Vagina (tissue), 2 donors: Measurements from ENCODE around the gene SCAND1. TPM values are rescaled to one million over a fixed set of nuclear protein-coding genes. Genes with fewer than 3 reads are reported as not detected.
"Not testable (repeated sequence)": the region's sequence is repeated elsewhere in the genome, so short reads cannot be mapped to it uniquely, and the experiment has no call there.

Experiments used
- DNase-seq, 2 donors: peaks; one replicate each; pipeline ENCODE4 v3.0.0-alpha.2; 2017; ENCODE audit errors: extremely low spot score in 2 of 2
- H3K27ac ChIP-seq: fragments of 200-600 bp; sonication (generic); one replicate; pipeline ENCODE4 v1.5.1; 2019
- H3K27me3 ChIP-seq: fragments of 200-600 bp; sonication (generic); one replicate; pipeline ENCODE4 v1.5.1; 2019
- H3K36me3 ChIP-seq, 2 donors: fragments of 200-600 bp; sonication (generic); one replicate each; pipeline ENCODE4 v1.5.1; 2017 to 2019
- H3K4me1 ChIP-seq: fragments of 200-600 bp; sonication (generic); one replicate; pipeline ENCODE4 v1.5.1; 2019
- H3K4me3 ChIP-seq, 2 donors: fragments of 200-600 bp; sonication (generic); 1 replicate in 1 of 2; 2 replicates in 1 of 2; pipeline ENCODE4 v1.5.1; 2016 to 2019
- H3K9me3 ChIP-seq: fragments of 200-600 bp; sonication (generic); one replicate; pipeline ENCODE4 v1.5.1; 2019
- POLR2A ChIP-seq, 2 donors: fragments of 450-650 bp; IDR thresholded peaks; one replicate each; pipeline ENCODE4 v1.6.1; 2017; ENCODE audit warnings: antibody characterized with exemption in 2 of 2, mild to moderate bottlenecking in 2 of 2, moderate library complexity in 2 of 2
- POLR2AphosphoS5 ChIP-seq, 2 donors: sonication (generic); formaldehyde crosslinking; IDR thresholded peaks; one replicate each; pipeline ENCODE4 v1.9.0; 2017; ENCODE audit warnings: antibody characterized with exemption in 2 of 2, mild to moderate bottlenecking in 2 of 2, low read depth in 1 of 2; ENCODE audit not compliant: insufficient read depth in 1 of 2
- intact Hi-C: fragments of 100-400 bp; cut with DNase I; formaldehyde crosslinking; loops from one replicate; pipeline ENCODE4 v1.15.1; 2023
- total RNA-seq: library from RNA; depleted of rRNA; stranded (reverse); fragments of >200 nt; gene quantifications from one replicate; pipeline ENCODE4 v1.2.3, GENCODE V29; 2016
- TF ChIP-seq, protein P1 (sequence below), 3 experiments: fragments of 450-650 bp in 2 of 3; fragments of 200-600 bp in 1 of 3; sonication (generic) in 1 of 3; IDR thresholded peaks; one replicate each; pipeline ENCODE4 v1.5.1; 2017 to 2019; ENCODE audit warnings: antibody characterized with exemption in 3 of 3, mild to moderate bottlenecking in 2 of 3, moderate library complexity in 2 of 3

Gene SCAND1
- total RNA-seq = 102 TPM

DNA sequence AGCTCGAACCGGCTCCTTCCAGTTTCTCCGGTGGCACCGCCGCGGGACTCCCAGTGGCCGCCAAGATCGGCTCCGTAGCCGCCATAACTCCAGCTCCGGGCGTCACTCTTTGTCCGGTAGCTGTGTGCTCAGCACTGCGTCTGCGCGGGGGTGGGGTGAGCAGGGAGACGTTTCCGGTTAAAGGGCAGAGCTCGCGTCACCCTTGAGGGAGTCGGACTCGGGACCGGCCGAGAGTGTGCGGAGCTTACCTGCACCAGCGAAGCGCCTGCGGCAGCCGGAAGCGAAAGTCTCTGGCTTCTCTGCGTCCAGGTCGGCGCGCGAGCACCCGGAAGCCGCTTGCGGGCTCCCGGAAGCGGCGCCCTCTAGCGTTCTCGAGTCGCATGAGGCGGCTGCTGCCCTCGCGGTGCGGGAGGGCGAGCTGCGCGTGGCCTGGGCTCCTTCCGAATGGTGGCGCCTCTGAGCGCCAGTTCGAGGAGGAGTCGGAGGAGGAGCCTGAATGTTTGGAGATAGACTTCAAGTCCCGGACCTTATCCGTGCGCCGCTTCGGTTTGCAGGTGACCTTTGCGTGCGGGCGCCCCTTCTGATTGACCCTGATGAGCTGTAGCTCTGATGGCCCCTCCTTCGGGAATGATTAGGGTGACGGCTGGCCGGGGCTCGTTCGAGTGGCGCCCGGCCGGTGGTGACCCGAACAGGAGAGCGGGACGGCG lies at the start of gene SCAND1:
SCAND1 (minus strand) TSS at position 303 of the 707 bp plus-strand sequence; CDS start at position 85, 218 bp downstream.
- Histone ChIP-seq H3K27me3 (no peaks in the 10 kb centered on the region), H3K4me3 (peak within 1 kb of the TSS; percentile 79 to 86), H3K27ac (peak within 1 kb of the TSS; percentile 88), H3K9me3 (no peaks in the 10 kb centered on the region), H3K36me3 (no peaks in the 10 kb centered on the region), H3K4me1 (peaks cover 31% of the 10 kb centered on the region)
- TF ChIP-seq POLR2A (IDR thresholded peaks at IDR 0.05) (peak in 1 of 2 donors; percentile 70), POLR2AphosphoS5 (IDR thresholded peaks at IDR 0.05; ENCODE audit: insufficient read depth in 1 of 2, low read depth in 1 of 2) (peak; percentile 94 to 95)
- TF ChIP-seq, protein P1, sequence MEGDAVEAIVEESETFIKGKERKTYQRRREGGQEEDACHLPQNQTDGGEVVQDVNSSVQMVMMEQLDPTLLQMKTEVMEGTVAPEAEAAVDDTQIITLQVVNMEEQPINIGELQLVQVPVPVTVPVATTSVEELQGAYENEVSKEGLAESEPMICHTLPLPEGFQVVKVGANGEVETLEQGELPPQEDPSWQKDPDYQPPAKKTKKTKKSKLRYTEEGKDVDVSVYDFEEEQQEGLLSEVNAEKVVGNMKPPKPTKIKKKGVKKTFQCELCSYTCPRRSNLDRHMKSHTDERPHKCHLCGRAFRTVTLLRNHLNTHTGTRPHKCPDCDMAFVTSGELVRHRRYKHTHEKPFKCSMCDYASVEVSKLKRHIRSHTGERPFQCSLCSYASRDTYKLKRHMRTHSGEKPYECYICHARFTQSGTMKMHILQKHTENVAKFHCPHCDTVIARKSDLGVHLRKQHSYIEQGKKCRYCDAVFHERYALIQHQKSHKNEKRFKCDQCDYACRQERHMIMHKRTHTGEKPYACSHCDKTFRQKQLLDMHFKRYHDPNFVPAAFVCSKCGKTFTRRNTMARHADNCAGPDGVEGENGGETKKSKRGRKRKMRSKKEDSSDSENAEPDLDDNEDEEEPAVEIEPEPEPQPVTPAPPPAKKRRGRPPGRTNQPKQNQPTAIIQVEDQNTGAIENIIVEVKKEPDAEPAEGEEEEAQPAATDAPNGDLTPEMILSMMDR (IDR thresholded peaks at IDR 0.05) = peak; percentile 85 to 98 (median 92)
- intact Hi-C loops = no loop called here
- peak in 1 of 2 donors; percentile 98 for DNase-seq

DNA sequence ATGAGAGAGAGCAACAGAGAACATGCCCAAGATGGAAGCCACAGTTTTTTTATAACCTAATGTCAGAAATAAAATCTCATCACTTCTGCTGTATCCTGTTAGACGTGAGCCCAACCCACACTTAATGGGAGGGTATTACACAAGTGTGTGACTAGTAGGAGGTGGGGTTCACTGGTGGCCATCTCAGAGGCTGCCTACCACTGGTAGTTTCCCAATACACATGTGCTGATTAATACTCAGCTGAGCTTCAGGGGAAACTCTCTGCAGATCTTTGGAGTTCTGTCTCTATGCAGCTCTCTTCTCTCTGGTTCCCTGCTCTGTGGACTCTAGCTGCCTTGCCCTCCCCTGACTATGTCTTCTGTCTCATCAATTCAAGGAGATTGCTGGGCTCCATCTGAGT lies 49.7 kb upstream of the SCAND1 start:
- Histone ChIP-seq H3K9me3 (no peaks in the 10 kb centered on the region), H3K4me3 (no peak overlapping the region), H3K36me3 (no peaks in the 10 kb centered on the region), H3K4me1 (no peaks in the 10 kb centered on the region), H3K27me3 (no peaks in the 10 kb centered on the region), H3K27ac (no peak overlapping the region)
- DNase-seq = no peak
- intact Hi-C loops = no loop called here
- TF ChIP-seq, protein P1 (IDR thresholded peaks at IDR 0.05) = no peak
- TF ChIP-seq POLR2AphosphoS5 (IDR thresholded peaks at IDR 0.05; ENCODE audit: insufficient read depth in 1 of 2, low read depth in 1 of 2) (no peak), POLR2A (IDR thresholded peaks at IDR 0.05) (no peak)

DNA sequence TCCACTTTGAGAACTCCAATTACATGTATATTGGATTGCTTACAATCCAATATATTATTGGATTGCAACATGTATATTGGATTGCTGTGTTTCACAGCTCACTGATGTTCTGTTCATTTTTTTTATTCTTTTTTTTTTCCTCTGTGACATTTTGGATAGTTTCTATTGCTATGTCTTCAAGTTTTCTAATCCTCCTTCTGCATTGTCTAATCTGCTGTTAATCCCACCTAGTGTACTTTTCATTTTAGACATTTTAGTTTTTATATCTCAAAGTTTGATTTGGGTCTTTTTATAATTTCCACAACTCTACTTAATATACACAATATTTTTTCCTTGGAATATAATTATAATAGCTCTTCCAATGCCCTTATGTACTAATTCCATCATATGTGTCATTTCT lies 48.6 kb upstream of the SCAND1 start:
- intact Hi-C loops = no loop called here
- H3K27me3 ChIP-seq = no peaks in the 10 kb centered on the region
- no peak for DNase-seq
- H3K9me3 ChIP-seq = no peaks in the 10 kb centered on the region
- no peak overlapping the region for H3K27ac ChIP-seq
- TF ChIP-seq POLR2A (IDR thresholded peaks at IDR 0.05) = no peak
- TF ChIP-seq, protein P1 (IDR thresholded peaks at IDR 0.05) = no peak
- TF ChIP-seq POLR2AphosphoS5 (IDR thresholded peaks at IDR 0.05; ENCODE audit: insufficient read depth in 1 of 2, low read depth in 1 of 2) = no peak
- no peaks in the 10 kb centered on the region for H3K36me3 ChIP-seq
- no peaks in the 10 kb centered on the region for H3K4me1 ChIP-seq
- H3K4me3 ChIP-seq = no peak overlapping the region

DNA sequence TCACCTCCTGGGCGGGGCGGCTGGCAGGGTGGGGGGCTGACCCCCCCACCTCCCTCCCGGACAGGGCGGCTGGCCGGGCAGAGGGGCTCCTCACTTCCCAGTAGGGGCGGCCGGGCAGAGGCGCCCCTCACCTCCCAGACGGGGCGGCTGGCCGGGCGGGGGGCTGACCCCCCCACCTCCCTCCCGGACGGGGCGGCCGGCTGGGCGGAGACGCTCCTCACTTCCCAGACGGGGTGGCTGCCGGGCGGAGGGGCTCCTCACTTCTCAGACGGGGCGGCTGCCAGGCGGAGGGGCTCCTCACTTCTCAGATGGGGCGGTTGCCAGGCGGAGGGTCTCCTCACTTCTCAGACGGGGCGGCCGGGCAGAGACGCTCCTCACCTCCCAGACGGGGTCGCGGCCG lies 47.0 kb upstream of the SCAND1 start:
- H3K27me3 ChIP-seq, H3K4me3 ChIP-seq, H3K9me3 ChIP-seq, H3K4me1 ChIP-seq, intact Hi-C loops, H3K36me3 ChIP-seq, DNase-seq, H3K27ac ChIP-seq: not testable (repeated sequence)

DNA sequence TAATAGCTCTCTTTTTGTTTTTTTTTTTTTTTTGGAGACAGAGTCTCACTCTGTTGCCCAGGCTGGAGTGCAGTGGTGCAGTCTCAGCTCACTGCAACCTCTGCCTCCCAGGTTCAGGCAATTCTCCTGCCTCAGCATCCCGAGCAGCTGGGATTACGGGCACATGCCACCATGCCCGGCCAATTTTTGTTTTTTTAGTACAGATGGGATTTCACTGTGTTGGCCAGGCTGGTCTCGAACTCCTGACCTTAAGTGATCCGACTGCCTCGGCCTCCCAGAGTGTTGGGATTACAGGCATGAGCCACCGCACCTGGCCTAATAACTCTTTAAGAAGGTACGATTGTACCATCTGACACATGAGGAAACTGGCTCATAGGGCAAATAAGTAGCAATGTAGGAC lies 42.2 kb upstream of the SCAND1 start:
- H3K4me3 ChIP-seq, H3K4me1 ChIP-seq, H3K27ac ChIP-seq, H3K27me3 ChIP-seq, intact Hi-C loops, H3K9me3 ChIP-seq, DNase-seq, H3K36me3 ChIP-seq: not testable (repeated sequence)

DNA sequence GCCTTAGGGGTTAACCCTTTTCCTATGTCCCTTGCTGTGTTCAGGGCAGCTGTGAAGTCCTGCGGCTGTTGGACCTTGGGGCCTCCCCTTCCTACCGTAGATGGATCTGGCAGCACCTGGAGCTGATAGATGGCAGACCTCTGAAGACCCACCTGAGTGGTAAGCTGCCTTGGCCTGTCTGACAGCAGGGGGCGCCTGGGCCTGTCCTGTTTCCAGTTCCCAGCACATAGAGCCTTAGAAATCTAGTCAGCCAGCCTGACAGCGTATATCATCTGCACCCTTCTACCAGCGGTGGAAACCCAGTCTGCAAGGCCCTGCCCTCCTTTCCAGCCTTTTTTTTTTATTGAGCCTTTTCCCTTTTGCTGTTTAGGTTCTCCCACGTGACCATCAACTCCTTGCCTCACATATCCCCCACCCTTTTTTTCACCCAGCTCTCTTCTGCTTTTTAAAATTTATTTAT lies 40.7 kb upstream of the SCAND1 start:
- no peak for DNase-seq
- TF ChIP-seq POLR2AphosphoS5 (IDR thresholded peaks at IDR 0.05; ENCODE audit: insufficient read depth in 1 of 2, low read depth in 1 of 2) = no peak
- no peak for TF ChIP-seq POLR2A (IDR thresholded peaks at IDR 0.05)
- TF ChIP-seq, protein P1 (IDR thresholded peaks at IDR 0.05) = peak; percentile 58 to 93 (median 85)
- no peaks in the 10 kb centered on the region for H3K36me3 ChIP-seq
- no peak overlapping the region for H3K27ac ChIP-seq
- intact Hi-C loops = loop anchor here (2.0 kb wide), 1 partner anchor 144 kb away; no protein-coding TSS in a partner anchor
- no peaks in the 10 kb centered on the region for H3K27me3 ChIP-seq
- H3K4me3 ChIP-seq = no peak overlapping the region
- H3K9me3 ChIP-seq = no peaks in the 10 kb centered on the region
- H3K4me1 ChIP-seq = no peaks in the 10 kb centered on the region
